ENCODE results near the gene FNDC10. TPM values are rescaled to one million over a fixed set of nuclear protein-coding genes. Genes with fewer than 3 reads are reported as not detected.
"Not testable (repeated sequence)": the region's sequence is repeated elsewhere in the genome, so short reads cannot be mapped to it uniquely, and the experiment has no call there.

FNDC10 gene
- 1 to 10 TPM in 3 of 4 donors, not detected in 1; 1.9 to 2.6 (median 2.2) TPM for total RNA-seq

DNA sequence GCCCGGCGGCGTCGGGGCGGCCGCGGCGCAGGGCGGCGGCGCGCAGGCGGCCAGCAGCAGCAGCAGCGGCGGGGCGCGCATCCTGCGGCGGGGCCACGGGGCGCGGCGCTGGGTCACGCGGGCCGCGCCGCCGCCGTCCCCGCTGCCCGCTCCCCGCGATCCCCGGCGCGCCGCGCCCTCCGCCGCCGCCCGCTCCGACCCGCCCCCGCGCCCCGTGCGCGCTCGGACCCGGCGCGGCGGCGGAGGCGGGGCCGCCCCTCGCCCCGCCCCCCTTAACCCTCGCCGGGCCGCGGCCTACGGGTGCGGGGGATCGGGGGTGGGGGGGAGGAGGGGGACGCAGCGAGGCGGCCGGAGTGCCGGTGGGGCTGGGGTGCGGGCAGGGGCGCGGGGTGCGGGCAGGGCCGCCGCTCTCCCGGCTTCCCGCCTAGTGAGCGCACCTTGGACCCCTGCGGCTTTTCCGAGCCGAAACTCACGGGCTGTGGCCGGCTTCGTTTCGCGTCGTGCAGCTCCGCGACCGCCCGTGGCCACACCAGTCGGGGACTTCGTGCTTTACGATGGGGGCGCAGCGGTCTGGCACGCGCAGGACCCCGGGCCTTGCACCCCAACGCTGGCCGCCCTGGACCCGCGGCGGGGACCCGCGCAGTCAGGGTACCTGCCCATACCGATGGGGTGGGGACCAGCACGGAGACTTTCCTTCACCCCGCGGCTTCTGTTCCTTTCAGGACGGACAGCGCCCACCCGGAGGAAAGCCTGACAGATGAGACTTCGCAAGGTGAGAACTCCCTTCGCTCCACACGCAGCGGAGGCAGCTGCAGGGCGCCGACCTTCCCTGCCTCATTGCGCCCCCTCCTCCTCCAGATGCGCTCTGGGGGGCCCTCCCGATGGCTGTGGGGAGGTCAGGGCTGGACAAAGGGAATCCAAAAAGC is at the start of gene FNDC10:
TSS of gene FNDC10 (minus strand) at position 201 of the 926 bp plus-strand sequence. CDS start at position 81, 120 bp downstream.
- TF ChIP-seq, protein P1, sequence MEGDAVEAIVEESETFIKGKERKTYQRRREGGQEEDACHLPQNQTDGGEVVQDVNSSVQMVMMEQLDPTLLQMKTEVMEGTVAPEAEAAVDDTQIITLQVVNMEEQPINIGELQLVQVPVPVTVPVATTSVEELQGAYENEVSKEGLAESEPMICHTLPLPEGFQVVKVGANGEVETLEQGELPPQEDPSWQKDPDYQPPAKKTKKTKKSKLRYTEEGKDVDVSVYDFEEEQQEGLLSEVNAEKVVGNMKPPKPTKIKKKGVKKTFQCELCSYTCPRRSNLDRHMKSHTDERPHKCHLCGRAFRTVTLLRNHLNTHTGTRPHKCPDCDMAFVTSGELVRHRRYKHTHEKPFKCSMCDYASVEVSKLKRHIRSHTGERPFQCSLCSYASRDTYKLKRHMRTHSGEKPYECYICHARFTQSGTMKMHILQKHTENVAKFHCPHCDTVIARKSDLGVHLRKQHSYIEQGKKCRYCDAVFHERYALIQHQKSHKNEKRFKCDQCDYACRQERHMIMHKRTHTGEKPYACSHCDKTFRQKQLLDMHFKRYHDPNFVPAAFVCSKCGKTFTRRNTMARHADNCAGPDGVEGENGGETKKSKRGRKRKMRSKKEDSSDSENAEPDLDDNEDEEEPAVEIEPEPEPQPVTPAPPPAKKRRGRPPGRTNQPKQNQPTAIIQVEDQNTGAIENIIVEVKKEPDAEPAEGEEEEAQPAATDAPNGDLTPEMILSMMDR (IDR thresholded peaks at IDR 0.05): no peak
- DNase-seq (ENCODE audit: low spot score): no peak
- no peak for ATAC-seq (ENCODE audit: low FRiP score)

DNA sequence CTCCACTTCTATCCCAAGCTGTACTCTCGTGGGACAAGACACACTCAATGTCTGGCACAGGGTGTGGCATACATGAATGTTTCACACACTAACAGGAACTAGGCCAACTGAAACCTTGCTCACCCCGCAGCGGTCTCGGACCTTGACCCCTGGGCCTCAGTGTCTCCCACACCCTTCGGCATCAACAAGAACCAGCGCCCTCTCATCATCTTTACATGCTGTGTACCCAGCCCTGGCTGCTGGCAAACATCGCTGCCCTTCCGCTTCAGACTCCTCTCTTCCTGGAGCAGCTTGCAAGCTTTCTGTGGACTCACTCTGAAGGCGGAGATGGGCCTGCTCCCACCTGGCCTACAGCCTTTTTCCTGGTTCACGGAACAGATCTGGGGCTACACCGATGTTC is 48.3 kb upstream of the FNDC10 start:
- DNase-seq (ENCODE audit: low spot score): not testable (repeated sequence)
- ATAC-seq (ENCODE audit: low FRiP score): peak; percentile 9

DNA sequence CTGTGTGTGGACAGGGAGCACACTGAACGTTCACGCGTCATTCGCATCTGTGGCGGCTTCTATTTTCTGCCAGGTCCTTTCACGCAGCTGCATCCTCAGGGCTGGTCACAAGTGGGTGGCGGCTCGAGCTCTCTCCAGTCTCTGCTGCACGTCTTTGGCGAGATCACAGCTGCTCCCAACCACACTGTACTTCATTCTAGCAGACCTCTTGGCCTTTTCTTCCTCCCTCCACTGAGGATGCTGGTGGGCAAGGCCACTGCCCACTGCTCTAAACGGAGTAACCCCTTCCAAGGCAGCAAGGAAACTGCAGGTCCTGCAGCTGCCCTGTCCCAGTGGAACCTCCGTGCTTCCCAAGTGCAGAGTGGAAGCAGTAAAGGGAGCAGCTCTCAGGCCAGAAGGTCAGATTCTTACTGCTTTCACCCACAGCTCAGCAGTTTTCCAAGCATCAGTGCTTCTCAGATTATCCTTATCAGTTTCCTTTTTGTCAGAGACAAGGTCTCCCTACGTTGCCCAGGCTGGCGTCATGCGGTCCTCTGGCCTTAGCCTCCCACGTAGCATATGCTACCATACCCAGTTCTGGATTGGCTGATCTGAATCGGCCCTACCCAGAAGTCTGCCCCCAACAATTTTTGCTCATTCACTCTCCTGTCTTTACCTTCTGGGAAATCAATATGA is 47.8 kb upstream of the FNDC10 start:
- DNase-seq (ENCODE audit: low spot score): not testable (repeated sequence)
- peak; percentile 13 for ATAC-seq (ENCODE audit: low FRiP score)

DNA sequence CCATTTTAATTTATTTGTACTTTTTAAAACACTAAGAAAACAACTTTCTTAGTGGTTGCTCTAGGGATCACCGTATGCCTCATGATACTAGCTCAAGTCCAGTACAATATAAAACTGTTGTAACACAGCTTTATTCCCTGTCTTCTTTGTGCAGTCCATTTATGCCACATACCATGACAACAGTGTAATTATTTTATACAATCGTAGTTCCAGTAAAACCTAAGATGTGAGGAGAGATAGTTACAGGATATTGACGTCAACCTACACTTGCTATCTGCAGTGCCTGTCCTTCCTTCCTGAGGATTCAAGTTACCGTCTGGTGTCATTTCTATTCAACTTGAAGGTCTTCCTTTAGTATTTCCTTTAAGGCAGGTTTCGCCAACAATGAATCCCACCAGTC is 46.4 kb upstream of the FNDC10 start:
- not testable (repeated sequence) for ATAC-seq (ENCODE audit: low FRiP score); DNase-seq (ENCODE audit: low spot score)

DNA sequence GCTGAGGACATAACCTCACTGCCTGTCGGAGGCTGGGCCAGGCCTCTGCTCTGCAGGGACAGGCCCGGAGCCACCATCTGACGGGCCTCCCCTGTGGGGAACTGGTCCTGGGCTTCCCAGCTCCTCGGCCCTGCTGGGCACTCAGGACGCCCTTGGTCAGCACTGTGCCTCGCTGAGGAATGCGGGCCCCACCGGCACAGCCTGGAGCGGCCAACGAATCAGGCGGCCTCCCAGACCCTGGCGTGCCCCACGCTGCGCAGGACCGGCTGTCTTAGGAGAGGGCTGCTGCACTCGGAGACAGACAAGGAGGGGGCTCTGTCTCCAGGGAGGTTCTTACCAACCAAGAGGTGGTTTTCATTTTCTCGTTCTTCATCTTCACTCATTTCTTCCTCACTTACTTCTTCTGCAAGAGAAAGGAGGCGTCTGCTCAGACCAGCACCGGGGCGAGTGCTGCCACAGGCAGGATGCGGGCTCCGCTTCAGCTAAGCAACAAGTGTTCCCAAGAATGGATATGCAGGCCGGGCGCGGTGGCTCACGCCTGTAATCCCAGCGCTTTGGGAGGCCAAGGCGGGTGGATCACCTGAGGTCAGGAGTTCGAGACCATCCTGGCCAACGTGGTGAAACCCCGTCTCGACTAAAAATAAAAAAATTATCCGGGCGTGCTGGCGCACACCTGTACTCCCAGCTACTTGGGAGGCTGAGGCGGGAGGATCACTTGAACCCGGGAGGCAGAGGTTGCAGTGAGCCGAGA is 41.0 kb upstream of the FNDC10 start:
- ATAC-seq (ENCODE audit: low FRiP score): not testable (repeated sequence)

DNA sequence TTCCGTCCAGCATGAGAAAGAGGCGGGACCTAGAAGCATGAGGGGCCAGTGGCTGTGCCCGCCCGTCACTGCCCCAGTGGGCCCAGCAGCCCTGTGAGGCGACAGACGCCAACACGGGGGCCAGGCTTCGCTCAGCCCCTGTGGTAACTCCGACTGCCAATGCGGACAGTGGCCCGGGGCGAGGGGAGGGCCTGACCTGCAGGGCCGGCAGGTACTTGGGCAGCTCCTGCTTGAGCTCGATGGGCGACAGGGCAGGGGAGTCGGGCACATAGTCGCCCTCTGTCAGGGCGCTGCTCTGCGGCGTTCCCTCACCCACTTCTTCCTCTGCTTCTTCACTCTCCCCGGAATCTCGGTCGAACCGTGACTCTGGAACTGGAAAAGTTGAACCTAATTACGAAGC is 40.1 kb upstream of the FNDC10 start:
- not testable (repeated sequence) for DNase-seq (ENCODE audit: low spot score); ATAC-seq (ENCODE audit: low FRiP score)

More for the DNA sequence above, 41.0 kb upstream of the FNDC10 start:
- not testable (repeated sequence) for DNase-seq (ENCODE audit: low spot score)

DNA sequence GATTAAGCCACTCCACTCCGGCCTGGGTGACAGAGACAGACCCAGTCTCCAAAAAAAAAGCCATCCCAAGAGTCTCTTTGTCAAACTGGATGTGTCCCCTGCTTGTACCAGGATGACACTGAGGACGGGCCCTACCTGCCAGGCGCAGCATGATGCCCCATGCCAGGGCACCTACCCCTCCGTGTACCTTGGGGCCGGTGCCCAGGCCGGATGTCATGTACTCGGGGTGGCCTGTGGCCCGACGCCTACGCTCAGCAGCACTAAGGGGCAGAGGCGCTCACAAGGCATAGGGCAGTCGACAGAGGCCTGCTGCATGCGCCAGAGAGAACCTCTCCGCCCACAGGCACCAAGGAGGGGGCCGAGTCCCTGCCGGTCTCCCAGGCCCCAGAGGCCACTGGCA is 39.4 kb upstream of the FNDC10 start:
- not testable (repeated sequence) for DNase-seq (ENCODE audit: low spot score); ATAC-seq (ENCODE audit: low FRiP score)

DNA sequence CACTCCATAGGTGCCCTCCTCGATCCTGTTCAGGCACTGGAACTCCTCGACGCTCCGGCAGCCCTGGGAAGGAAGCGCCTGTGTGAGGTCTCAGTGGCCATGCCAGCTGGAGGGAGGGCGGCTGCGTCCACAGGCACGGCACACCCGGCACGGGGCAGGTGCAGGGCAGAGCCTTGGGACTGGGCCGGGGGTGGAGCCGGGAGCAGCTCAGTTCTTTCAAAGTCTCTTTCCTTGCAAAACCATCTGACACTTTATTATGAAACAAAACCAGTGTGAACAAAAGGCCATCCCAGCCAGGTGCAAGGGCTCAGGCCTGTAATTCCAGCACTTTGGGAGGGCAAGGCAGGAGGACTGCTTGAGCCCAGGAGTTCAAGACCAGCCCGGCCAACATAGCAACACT is 38.6 kb upstream of the FNDC10 start:
- not testable (repeated sequence) for DNase-seq (ENCODE audit: low spot score); ATAC-seq (ENCODE audit: low FRiP score)

DNA sequence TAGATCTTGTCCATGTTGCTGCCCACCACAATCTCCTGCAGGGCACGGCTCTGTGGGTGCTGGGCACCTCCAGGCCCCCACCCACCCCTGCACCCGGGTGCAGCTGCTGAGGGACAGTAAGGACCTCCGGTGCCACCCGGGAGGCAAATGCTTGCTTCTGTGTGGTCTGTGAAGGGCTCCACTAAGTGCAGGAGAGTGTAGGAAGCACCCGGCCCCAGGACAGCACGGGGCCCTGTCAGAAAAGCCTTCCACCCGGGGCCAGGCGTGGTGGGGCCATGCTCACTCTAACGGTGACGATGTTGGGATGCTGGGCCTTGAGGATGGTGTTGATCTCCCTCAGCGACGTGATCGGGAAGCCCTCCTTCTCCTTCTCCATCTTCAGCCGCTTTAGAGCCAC is 37.5 kb upstream of the FNDC10 start:
- not testable (repeated sequence) for ATAC-seq (ENCODE audit: low FRiP score); DNase-seq (ENCODE audit: low spot score)

DNA sequence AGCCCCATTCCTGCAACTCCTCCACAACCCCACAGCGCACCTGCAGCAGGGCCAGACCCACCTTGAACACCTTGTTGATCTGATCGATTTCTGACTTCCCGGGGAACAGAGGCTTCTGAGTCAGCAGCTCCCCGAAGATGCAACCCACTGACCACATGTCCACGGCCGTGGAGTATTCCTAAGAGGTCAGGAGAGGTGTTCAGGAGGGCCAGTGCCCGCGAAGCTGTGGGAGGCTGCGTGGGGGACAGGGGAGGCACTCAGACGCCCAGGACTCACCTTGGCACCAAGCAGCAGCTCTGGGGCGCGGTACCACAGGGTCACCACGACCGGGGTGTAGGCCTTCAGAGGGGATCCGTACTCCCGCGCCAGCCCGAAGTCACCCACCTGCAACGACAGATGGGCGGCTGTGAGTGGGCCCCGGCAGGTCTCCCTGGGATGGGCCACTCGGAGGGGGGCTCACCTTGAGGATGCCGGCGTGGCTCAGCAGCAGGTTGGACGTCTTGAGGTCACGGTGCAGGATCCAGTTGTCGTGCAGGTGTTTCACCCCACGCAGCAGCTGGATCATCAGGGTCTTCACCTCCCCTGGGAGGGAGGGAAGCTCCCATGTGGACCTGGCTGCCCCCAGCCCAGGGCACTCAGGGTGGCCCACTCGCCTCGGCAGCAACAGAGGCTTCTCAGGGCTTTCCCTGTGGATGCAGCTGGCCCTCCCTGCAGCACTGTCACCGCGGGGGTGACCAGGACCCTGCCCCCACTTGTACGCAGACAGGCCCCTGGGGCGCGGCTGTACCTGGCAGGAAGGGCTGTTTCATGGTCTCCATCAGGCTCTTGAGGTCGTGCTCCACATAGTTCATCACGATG is 36.9 kb upstream of the FNDC10 start:
- DNase-seq (ENCODE audit: low spot score); ATAC-seq (ENCODE audit: low FRiP score): not testable (repeated sequence)

DNA sequence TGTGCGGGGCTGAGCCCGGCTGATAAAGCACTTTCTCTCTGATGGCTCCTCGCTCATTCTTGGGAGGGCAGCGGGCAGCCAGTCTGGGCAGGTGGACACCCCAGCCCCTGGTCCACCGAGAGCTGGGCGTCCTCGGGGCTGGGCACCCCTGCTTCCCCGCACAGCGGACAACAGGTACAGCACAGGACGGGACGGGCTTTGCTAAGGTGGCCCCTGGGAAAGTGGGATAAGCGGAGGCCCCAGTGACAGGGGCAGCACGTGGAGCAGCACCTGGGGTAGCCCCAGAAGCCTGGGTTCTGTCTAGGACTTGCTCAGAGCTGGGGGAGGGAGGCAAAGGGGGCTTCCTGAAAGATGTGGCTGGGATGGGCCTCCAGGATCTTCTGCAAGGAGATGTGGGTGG is 34.7 kb upstream of the FNDC10 start:
- ATAC-seq (ENCODE audit: low FRiP score); DNase-seq (ENCODE audit: low spot score): not testable (repeated sequence)

DNA sequence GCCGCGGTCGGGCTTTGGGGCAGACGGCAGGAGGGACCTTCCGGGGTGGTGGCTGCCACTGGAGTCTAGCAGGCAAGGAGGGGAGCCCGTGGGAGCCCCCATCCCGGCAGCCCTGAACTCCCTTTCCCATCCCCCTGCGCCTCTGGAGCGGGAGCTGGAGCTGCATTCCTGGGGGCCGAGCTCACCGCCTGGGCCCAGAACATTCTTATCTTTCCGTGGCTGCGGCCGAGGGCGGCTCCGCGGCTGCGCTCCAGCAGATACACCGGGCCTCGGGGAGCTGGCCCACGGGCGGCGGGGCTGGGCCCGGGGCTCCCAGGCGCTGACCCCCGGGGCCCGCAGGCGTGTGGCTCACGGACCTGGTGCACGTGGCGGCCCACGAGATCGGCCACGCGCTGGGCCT is 33.5 kb upstream of the FNDC10 start:
- ATAC-seq (ENCODE audit: low FRiP score): peak; percentile 38
- DNase-seq (ENCODE audit: low spot score): not testable (repeated sequence)
